ENCODE results near the gene TM4SF5.

- TF ChIP-seq POLR2A (IDR thresholded peaks at IDR 0.05; ENCODE audit: low read depth, low read length) (no peak), POLR2AphosphoS5 (IDR thresholded peaks at IDR 0.05; ENCODE audit: low read depth, low read length) (no peak), TAF1 (IDR thresholded peaks at IDR 0.05; ENCODE audit: borderline replicate concordance, low read depth, low read length) (no peak)
Observed at GRCh38 chr17:4725646-4726310, 45.9 kb upstream of the TM4SF5 start.

Data from GM12892 (cell line).